ENCODE data around the gene SPESP1. TPM values are rescaled to one million over a fixed set of nuclear protein-coding genes. Genes with fewer than 3 reads are reported as not detected.

Gene SPESP1
- total and polyA plus RNA-seq, 2 donors (not counting 3 experiments of a cell fraction or from before 2014, with no cell fraction given) = 1.5 to 2.0 TPM

DNA sequence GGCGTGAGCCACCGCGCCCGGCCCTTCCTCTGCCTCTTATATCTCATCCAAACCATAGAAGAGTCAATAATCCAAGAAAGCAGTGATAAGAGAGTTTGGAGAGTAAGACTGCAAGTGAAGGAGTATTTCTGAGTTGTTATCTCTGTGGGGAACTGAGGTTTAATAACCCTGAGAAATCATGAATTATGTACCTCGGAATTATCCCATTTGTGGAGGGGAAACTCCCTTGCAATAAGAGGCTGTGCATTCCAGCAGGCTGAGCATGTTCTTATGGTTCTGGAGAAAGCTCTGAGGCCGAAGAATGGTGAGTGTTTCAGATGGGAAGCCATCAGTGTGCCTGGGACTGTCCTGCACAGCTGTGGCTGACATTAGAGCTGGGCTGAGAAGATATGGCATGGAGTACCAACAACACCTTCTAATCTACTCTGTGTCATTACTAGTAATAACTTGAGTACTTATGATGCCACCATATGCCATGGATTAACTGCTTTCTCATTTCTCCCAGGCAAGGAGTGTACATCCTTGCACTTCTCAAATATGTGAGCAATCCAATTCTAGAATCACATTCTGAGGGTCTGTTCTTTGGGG, 52.7 kb downstream of the SPESP1 start:
- ChIA-PET POLR2A (no interaction called here), CTCF (no interaction called here)
- Histone ChIP-seq H3K4me2 (ENCODE audit: insufficient read depth, low read length) (no peak overlapping the region), H3K79me2 (ENCODE audit: control insufficient read depth, insufficient read depth, low read length) (no peaks in the 10 kb centered on the region), H3K9me3 (replicated peaks; ENCODE audit: control insufficient read depth, insufficient read depth, low read length) (no peaks in the 10 kb centered on the region), H4K20me1 (replicated peaks; ENCODE audit: control insufficient read depth, extremely low read depth, insufficient read depth, low read length) (no peaks in the 10 kb centered on the region), H3K27me3 (ENCODE audit: control insufficient read depth in 2 of 2, insufficient read depth in 2 of 2, low read length in 2 of 2) (peaks cover 3 to 4% of the 10 kb centered on the region in 2 experiments), H3K4me1 (ENCODE audit: control insufficient read depth, extremely low read depth, insufficient read depth, low read length) (no peaks in the 10 kb centered on the region), H3K36me3 (ENCODE audit: control insufficient read depth in 2 of 2, extremely low read depth in 1 of 2, insufficient read depth in 2 of 2, low read length in 2 of 2) (no peaks in the 10 kb centered on the region), H3K4me3 (replicated peaks in 1 of 3; ENCODE audit: insufficient read depth in 1 of 3, low read depth in 1 of 3, low read length in 3 of 3) (no peak overlapping the region), H3K9me1 (replicated peaks; ENCODE audit: control insufficient read depth, extremely low read depth, insufficient read depth, low read length) (no peaks in the 10 kb centered on the region), H3K9ac (replicated peaks; ENCODE audit: extremely low read depth, insufficient read depth, low read length) (no peak overlapping the region), H2AFZ (ENCODE audit: low read depth, low read length) (no peak overlapping the region), H3K27ac (ENCODE audit: insufficient read depth, low read depth, low read length) (no peak overlapping the region)
- no peak for DNase-seq (ENCODE audit: low read depth, low spot score)
- BruUV-seq (replicated peaks) = no TSS peak
- dilution Hi-C loops (cut with MboI; ENCODE audit: extremely low pct_ligation_motif_present, low sequenced_read_pairs) = no loop called here
- intact Hi-C loops (cut with micrococcal nuclease) = no loop called here
- TF ChIP-seq POLR2A (IDR thresholded peaks at IDR 0.05; ENCODE audit: low read depth, low read length) (no peak), FOS (IDR thresholded peaks at IDR 0.05; ENCODE audit: borderline replicate concordance, insufficient read depth, low read length) (no peak), MYC (IDR thresholded peaks at IDR 0.05; ENCODE audit: low read depth, low read length) (no peak), GATA2 (IDR thresholded peaks at IDR 0.05; ENCODE audit: insufficient read depth, insufficient read length, low read depth, low read length) (no peak), EZH2 (IDR thresholded peaks at IDR 0.05; ENCODE audit: borderline replicate concordance, low read depth, low read length, severe bottlenecking) (no peak), POLR2AphosphoS5 (IDR thresholded peaks at IDR 0.05; ENCODE audit: insufficient read depth, low read depth, low read length) (no peak), JUN (IDR thresholded peaks at IDR 0.05; ENCODE audit: borderline replicate concordance, insufficient read depth, insufficient read length, low read depth) (no peak)
- TF ChIP-seq, protein P1, sequence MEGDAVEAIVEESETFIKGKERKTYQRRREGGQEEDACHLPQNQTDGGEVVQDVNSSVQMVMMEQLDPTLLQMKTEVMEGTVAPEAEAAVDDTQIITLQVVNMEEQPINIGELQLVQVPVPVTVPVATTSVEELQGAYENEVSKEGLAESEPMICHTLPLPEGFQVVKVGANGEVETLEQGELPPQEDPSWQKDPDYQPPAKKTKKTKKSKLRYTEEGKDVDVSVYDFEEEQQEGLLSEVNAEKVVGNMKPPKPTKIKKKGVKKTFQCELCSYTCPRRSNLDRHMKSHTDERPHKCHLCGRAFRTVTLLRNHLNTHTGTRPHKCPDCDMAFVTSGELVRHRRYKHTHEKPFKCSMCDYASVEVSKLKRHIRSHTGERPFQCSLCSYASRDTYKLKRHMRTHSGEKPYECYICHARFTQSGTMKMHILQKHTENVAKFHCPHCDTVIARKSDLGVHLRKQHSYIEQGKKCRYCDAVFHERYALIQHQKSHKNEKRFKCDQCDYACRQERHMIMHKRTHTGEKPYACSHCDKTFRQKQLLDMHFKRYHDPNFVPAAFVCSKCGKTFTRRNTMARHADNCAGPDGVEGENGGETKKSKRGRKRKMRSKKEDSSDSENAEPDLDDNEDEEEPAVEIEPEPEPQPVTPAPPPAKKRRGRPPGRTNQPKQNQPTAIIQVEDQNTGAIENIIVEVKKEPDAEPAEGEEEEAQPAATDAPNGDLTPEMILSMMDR (IDR thresholded peaks at IDR 0.05; ENCODE audit: extremely low read depth in 1 of 2, insufficient read depth in 1 of 2, low read depth in 1 of 2, low read length in 2 of 2) = no peak
- TF ChIP-seq, protein P2, sequence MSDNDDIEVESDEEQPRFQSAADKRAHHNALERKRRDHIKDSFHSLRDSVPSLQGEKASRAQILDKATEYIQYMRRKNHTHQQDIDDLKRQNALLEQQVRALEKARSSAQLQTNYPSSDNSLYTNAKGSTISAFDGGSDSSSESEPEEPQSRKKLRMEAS (IDR thresholded peaks at IDR 0.05; ENCODE audit: insufficient read depth, insufficient read length) = no peak
- FAIRE-seq = no peak
